ENCODE data around the gene MEGF8. TPM values are rescaled to one million over a fixed set of nuclear protein-coding genes. Genes with fewer than 3 reads are reported as not detected.

The MEGF8 gene
- total and polyA plus RNA-seq, 2 of the 13 experiments (the other 11 are each of a cell fraction or from before 2014, with no cell fraction given), result 4.0 to 8.8 TPM

GRCh38 chr19:42325896-42326771, 699 bp downstream of the MEGF8 start (continued):
- TF ChIP-seq THAP9 (CRISPR knock-in tag; IDR thresholded peaks at IDR 0.05; ENCODE audit: borderline replicate concordance) (no peak), ZNF230 (CRISPR knock-in tag; IDR thresholded peaks at IDR 0.05) (no peak), HOXD1 (CRISPR knock-in tag; IDR thresholded peaks at IDR 0.05) (0 out of 2 replicates have a peak, but pooled peaks have one; percentile 7), SKI (IDR thresholded peaks at IDR 0.05; ENCODE audit: partially characterized antibody) (peak; percentile 77), KDM5A (IDR thresholded peaks at IDR 0.05; ENCODE audit: borderline replicate concordance, low read length) (peak; percentile 74; the same call in 1 of the 2 replicates), ZBTB25 (CRISPR knock-in tag; IDR thresholded peaks at IDR 0.05) (peak; percentile 58; the same call in 1 of the 2 replicates), PLSCR1 (CRISPR knock-in tag; IDR thresholded peaks at IDR 0.05; ENCODE audit: borderline replicate concordance) (no peak), ASH2L (IDR thresholded peaks at IDR 0.05; ENCODE audit: insufficient read length, low read depth, low read length) (peak; percentile 12), ZNF776 (CRISPR knock-in tag; IDR thresholded peaks at IDR 0.05) (peak; percentile 13; the same call in 1 of the 2 replicates), NFIB (CRISPR knock-in tag; IDR thresholded peaks at IDR 0.05; ENCODE audit: borderline replicate concordance) (no peak), NCOA1 (CRISPR knock-in tag; IDR thresholded peaks at IDR 0.05) (no peak), PHF20 (CRISPR knock-in tag; IDR thresholded peaks at IDR 0.05) (no peak), ZMYM4 (CRISPR knock-in tag; IDR thresholded peaks at IDR 0.05) (peak; percentile 17; the same call in 1 of the 2 replicates), CTCF (CRISPR knock-in tag; IDR thresholded peaks at IDR 0.05) (peak; percentile 46; the same call in 1 of the 2 replicates), HOXA9 (CRISPR knock-in tag; IDR thresholded peaks at IDR 0.05; ENCODE audit: borderline replicate concordance) (no peak), ZFP41 (CRISPR knock-in tag; IDR thresholded peaks at IDR 0.05; ENCODE audit: borderline replicate concordance) (no peak), ZNF343 (CRISPR knock-in tag; IDR thresholded peaks at IDR 0.05) (0 out of 2 replicates have a peak, but pooled peaks have one; percentile 48), ZFY (CRISPR knock-in tag; IDR thresholded peaks at IDR 0.05) (peak; percentile 59)
- TF ChIP-seq, protein P1, sequence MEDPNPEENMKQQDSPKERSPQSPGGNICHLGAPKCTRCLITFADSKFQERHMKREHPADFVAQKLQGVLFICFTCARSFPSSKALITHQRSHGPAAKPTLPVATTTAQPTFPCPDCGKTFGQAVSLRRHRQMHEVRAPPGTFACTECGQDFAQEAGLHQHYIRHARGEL (CRISPR knock-in tag; IDR thresholded peaks at IDR 0.05), result peak; percentile 10; the same call in 1 of the 2 replicates
- TF ChIP-seq, protein P2, sequence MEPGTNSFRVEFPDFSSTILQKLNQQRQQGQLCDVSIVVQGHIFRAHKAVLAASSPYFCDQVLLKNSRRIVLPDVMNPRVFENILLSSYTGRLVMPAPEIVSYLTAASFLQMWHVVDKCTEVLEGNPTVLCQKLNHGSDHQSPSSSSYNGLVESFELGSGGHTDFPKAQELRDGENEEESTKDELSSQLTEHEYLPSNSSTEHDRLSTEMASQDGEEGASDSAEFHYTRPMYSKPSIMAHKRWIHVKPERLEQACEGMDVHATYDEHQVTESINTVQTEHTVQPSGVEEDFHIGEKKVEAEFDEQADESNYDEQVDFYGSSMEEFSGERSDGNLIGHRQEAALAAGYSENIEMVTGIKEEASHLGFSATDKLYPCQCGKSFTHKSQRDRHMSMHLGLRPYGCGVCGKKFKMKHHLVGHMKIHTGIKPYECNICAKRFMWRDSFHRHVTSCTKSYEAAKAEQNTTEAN (CRISPR knock-in tag; conservative IDR thresholded peaks at IDR 0.05), result 0 out of 2 replicates have a peak, but pooled peaks have one; percentile 14
